ENCODE measurements around the gene TAOK1. TPM values are rescaled to one million over a fixed set of nuclear protein-coding genes. Genes with fewer than 3 reads are reported as not detected.

The TAOK1 gene
- total and polyA plus RNA-seq, 4 donors = 4.3 to 20.5 (median 12.6) TPM

- no peak for TF ChIP-seq CTCF (IDR thresholded peaks at IDR 0.05; ENCODE audit: low read depth, low read length, missing input control)
These were observed 181.3 kb downstream of the TAOK1 start (continued) for GRCh38 chr17:29571486-29571882.

GRCh38 chr17:29571883-29572681 is 181.9 kb downstream of the TAOK1 start:
- H3K4me1 ChIP-seq (ENCODE audit: control insufficient read depth in 4 of 4, insufficient read depth in 4 of 4, low read length in 3 of 4) = peaks cover 21 to 65% (median 52%) of the 10 kb centered on the region in 4 donors
- peaks cover 2 to 11% (median 4%) of the 10 kb centered on the region in 4 donors for H3K36me3 ChIP-seq (ENCODE audit: control insufficient read depth in 4 of 4, insufficient read depth in 3 of 4, low read depth in 1 of 4, low read length in 3 of 4)
- no peak for DNase-seq (ENCODE audit: low spot score)
- peak overlapping the region; percentile 32 to 72 for H3K27ac ChIP-seq (ENCODE audit: low read depth in 1 of 2, low read length in 2 of 2)
- H3K4me3 ChIP-seq (ENCODE audit: low read depth in 1 of 3, low read length in 3 of 3) = peak overlapping the region in 1 of 3 donors; percentile 42
- H3K9me3 ChIP-seq (ENCODE audit: control insufficient read depth in 4 of 4, low read length in 3 of 4) = no peaks in the 10 kb centered on the region
- no peaks in the 10 kb centered on the region for H3K27me3 ChIP-seq (ENCODE audit: control insufficient read depth in 4 of 4, insufficient read depth in 4 of 4, low read length in 3 of 4)
- peak overlapping the region in 1 of 2 donors; percentile 20 for H3K9ac ChIP-seq (ENCODE audit: low read depth in 1 of 2, low read length in 2 of 2)
- TF ChIP-seq MAX (IDR thresholded peaks at IDR 0.05) = no peak
- no peak for TF ChIP-seq FOXA1 (IDR thresholded peaks at IDR 0.05)
- no peak for TF ChIP-seq CTCF (IDR thresholded peaks at IDR 0.05; ENCODE audit: low read depth, low read length, missing input control)
- no peak for TF ChIP-seq RAD21 (IDR thresholded peaks at IDR 0.05)
- TF ChIP-seq NR2F2 (IDR thresholded peaks at IDR 0.05) = no peak
- TF ChIP-seq REST (IDR thresholded peaks at IDR 0.05) = no peak
- no peak for TF ChIP-seq JUND (IDR thresholded peaks at IDR 0.05)
- TF ChIP-seq HNF4G (IDR thresholded peaks at IDR 0.05) = no peak
- no peak for TF ChIP-seq EGR1 (IDR thresholded peaks at IDR 0.05; ENCODE audit: low read depth in 2 of 2)
- TF ChIP-seq, protein P1, sequence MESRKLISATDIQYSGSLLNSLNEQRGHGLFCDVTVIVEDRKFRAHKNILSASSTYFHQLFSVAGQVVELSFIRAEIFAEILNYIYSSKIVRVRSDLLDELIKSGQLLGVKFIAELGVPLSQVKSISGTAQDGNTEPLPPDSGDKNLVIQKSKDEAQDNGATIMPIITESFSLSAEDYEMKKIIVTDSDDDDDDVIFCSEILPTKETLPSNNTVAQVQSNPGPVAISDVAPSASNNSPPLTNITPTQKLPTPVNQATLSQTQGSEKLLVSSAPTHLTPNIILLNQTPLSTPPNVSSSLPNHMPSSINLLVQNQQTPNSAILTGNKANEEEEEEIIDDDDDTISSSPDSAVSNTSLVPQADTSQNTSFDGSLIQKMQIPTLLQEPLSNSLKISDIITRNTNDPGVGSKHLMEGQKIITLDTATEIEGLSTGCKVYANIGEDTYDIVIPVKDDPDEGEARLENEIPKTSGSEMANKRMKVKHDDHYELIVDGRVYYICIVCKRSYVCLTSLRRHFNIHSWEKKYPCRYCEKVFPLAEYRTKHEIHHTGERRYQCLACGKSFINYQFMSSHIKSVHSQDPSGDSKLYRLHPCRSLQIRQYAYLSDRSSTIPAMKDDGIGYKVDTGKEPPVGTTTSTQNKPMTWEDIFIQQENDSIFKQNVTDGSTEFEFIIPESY (IDR thresholded peaks at IDR 0.05) = no peak
- no peak for TF ChIP-seq FOXA2 (IDR thresholded peaks at IDR 0.05)
- 52% methylated on average over 30 of the region's 30 CpGs for WGBS

All from liver (tissue), 9 donors.